ENCODE measurements around the gene ZDHHC14. TPM values are rescaled to one million over a fixed set of nuclear protein-coding genes. Genes with fewer than 3 reads are reported as not detected.
"Not testable (repeated sequence)": the region's sequence is repeated elsewhere in the genome, so short reads cannot be mapped to it uniquely, and the experiment has no call there.

The ZDHHC14 gene
- total RNA-seq, 1 donor from 2014 or later, result 6.8 TPM

- no peak overlapping the region for H3K9ac ChIP-seq (ENCODE audit: low read depth in 1 of 3, low read length in 3 of 3)
- H3K4me3 ChIP-seq (ENCODE audit: low read length in 3 of 3), result no peak overlapping the region
- no peaks in the 10 kb centered on the region for H3K4me1 ChIP-seq (ENCODE audit: control insufficient read depth in 3 of 3, insufficient read depth in 3 of 3, low read length in 3 of 3)
- no peak overlapping the region for H3K27ac ChIP-seq (ENCODE audit: low read depth, low read length)
- H3K36me3 ChIP-seq (ENCODE audit: control insufficient read depth in 3 of 3, insufficient read depth in 3 of 3, low read length in 3 of 3), result no peaks in the 10 kb centered on the region
- H3K27me3 ChIP-seq (ENCODE audit: control insufficient read depth in 3 of 3, insufficient read depth in 3 of 3, low read length in 3 of 3), result no peaks in the 10 kb centered on the region
- H3K9me3 ChIP-seq (ENCODE audit: control insufficient read depth in 3 of 3, low read length in 3 of 3), result no peaks in the 10 kb centered on the region
These were observed 7.9 kb downstream of the ZDHHC14 start for GRCh38 chr6:157388924-157389323.

GRCh38 chr6:157390273-157391060, 9.5 kb downstream of the ZDHHC14 start:
- no peak overlapping the region for H3K9ac ChIP-seq (ENCODE audit: low read depth in 1 of 3, low read length in 3 of 3)
- H3K27ac ChIP-seq (ENCODE audit: low read depth, low read length), result no peak overlapping the region
- no peak overlapping the region for H3K4me3 ChIP-seq (ENCODE audit: low read length in 3 of 3)
- no peaks in the 10 kb centered on the region for H3K9me3 ChIP-seq (ENCODE audit: control insufficient read depth in 3 of 3, low read length in 3 of 3)
- H3K4me1 ChIP-seq (ENCODE audit: control insufficient read depth in 3 of 3, insufficient read depth in 3 of 3, low read length in 3 of 3), result no peaks in the 10 kb centered on the region
- no peaks in the 10 kb centered on the region for H3K27me3 ChIP-seq (ENCODE audit: control insufficient read depth in 3 of 3, insufficient read depth in 3 of 3, low read length in 3 of 3)
- no peaks in the 10 kb centered on the region for H3K36me3 ChIP-seq (ENCODE audit: control insufficient read depth in 3 of 3, insufficient read depth in 3 of 3, low read length in 3 of 3)

- no peaks in the 10 kb centered on the region for H3K9me3 ChIP-seq (ENCODE audit: control insufficient read depth in 3 of 3, low read length in 3 of 3)
- H3K27ac ChIP-seq (ENCODE audit: low read depth, low read length), result no peak overlapping the region
- H3K9ac ChIP-seq (ENCODE audit: low read depth in 1 of 3, low read length in 3 of 3), result no peak overlapping the region
- H3K4me3 ChIP-seq (ENCODE audit: low read length in 3 of 3), result no peak overlapping the region
- no peaks in the 10 kb centered on the region for H3K36me3 ChIP-seq (ENCODE audit: control insufficient read depth in 3 of 3, insufficient read depth in 3 of 3, low read length in 3 of 3)
- no peaks in the 10 kb centered on the region for H3K27me3 ChIP-seq (ENCODE audit: control insufficient read depth in 3 of 3, insufficient read depth in 3 of 3, low read length in 3 of 3)
- peaks cover 0 to 2% (median 2%) of the 10 kb centered on the region in 3 donors for H3K4me1 ChIP-seq (ENCODE audit: control insufficient read depth in 3 of 3, insufficient read depth in 3 of 3, low read length in 3 of 3)
These were observed 12.1 kb downstream of the ZDHHC14 start for GRCh38 chr6:157392927-157393668.

- no peak overlapping the region for H3K27ac ChIP-seq (ENCODE audit: low read depth, low read length)
- H3K9me3 ChIP-seq (ENCODE audit: control insufficient read depth in 3 of 3, low read length in 3 of 3), result no peaks in the 10 kb centered on the region
- no peak overlapping the region for H3K9ac ChIP-seq (ENCODE audit: low read depth in 1 of 3, low read length in 3 of 3)
- no peak overlapping the region for H3K4me3 ChIP-seq (ENCODE audit: low read length in 3 of 3)
- H3K27me3 ChIP-seq (ENCODE audit: control insufficient read depth in 3 of 3, insufficient read depth in 3 of 3, low read length in 3 of 3), result no peaks in the 10 kb centered on the region
- H3K36me3 ChIP-seq (ENCODE audit: control insufficient read depth in 3 of 3, insufficient read depth in 3 of 3, low read length in 3 of 3), result no peaks in the 10 kb centered on the region
- peaks cover 0 to 4% (median 3%) of the 10 kb centered on the region in 3 donors for H3K4me1 ChIP-seq (ENCODE audit: control insufficient read depth in 3 of 3, insufficient read depth in 3 of 3, low read length in 3 of 3)
These were observed 12.8 kb downstream of the ZDHHC14 start for GRCh38 chr6:157393669-157394327.

GRCh38 chr6:157395199-157395598, 14.2 kb downstream of the ZDHHC14 start:
- not testable (repeated sequence) for H3K36me3 ChIP-seq (ENCODE audit: control insufficient read depth in 3 of 3, insufficient read depth in 3 of 3, low read length in 3 of 3)

GRCh38 chr6:157396026-157396425, 15.0 kb downstream of the ZDHHC14 start:
- H3K36me3 ChIP-seq (ENCODE audit: control insufficient read depth in 3 of 3, insufficient read depth in 3 of 3, low read length in 3 of 3), result peaks cover 0 to 6% (median 2%) of the 10 kb centered on the region in 3 donors
- no peaks in the 10 kb centered on the region for H3K9me3 ChIP-seq (ENCODE audit: control insufficient read depth in 3 of 3, low read length in 3 of 3)
- peaks cover 0 to 4% (median 3%) of the 10 kb centered on the region in 3 donors for H3K4me1 ChIP-seq (ENCODE audit: control insufficient read depth in 3 of 3, insufficient read depth in 3 of 3, low read length in 3 of 3)
- no peak overlapping the region for H3K9ac ChIP-seq (ENCODE audit: low read depth in 1 of 3, low read length in 3 of 3)
- no peak overlapping the region for H3K4me3 ChIP-seq (ENCODE audit: low read length in 3 of 3)
- no peaks in the 10 kb centered on the region for H3K27me3 ChIP-seq (ENCODE audit: control insufficient read depth in 3 of 3, insufficient read depth in 3 of 3, low read length in 3 of 3)
- H3K27ac ChIP-seq (ENCODE audit: low read depth, low read length), result no peak overlapping the region

More at GRCh38 chr6:157395199-157395598, 14.2 kb downstream of the ZDHHC14 start:
- H3K4me3 ChIP-seq (ENCODE audit: low read length in 3 of 3); H3K9me3 ChIP-seq (ENCODE audit: control insufficient read depth in 3 of 3, low read length in 3 of 3); H3K9ac ChIP-seq (ENCODE audit: low read depth in 1 of 3, low read length in 3 of 3); H3K27me3 ChIP-seq (ENCODE audit: control insufficient read depth in 3 of 3, insufficient read depth in 3 of 3, low read length in 3 of 3); H3K4me1 ChIP-seq (ENCODE audit: control insufficient read depth in 3 of 3, insufficient read depth in 3 of 3, low read length in 3 of 3); H3K27ac ChIP-seq (ENCODE audit: low read depth, low read length): not testable (repeated sequence)

GRCh38 chr6:157397660-157398059, 16.7 kb downstream of the ZDHHC14 start:
- H3K9me3 ChIP-seq (ENCODE audit: control insufficient read depth in 3 of 3, low read length in 3 of 3), result no peaks in the 10 kb centered on the region
- peaks cover 0 to 6% (median 2%) of the 10 kb centered on the region in 3 donors for H3K36me3 ChIP-seq (ENCODE audit: control insufficient read depth in 3 of 3, insufficient read depth in 3 of 3, low read length in 3 of 3)
- H3K4me3 ChIP-seq (ENCODE audit: low read length in 3 of 3), result no peak overlapping the region
- H3K4me1 ChIP-seq (ENCODE audit: control insufficient read depth in 3 of 3, insufficient read depth in 3 of 3, low read length in 3 of 3), result peaks cover 0 to 4% (median 3%) of the 10 kb centered on the region in 3 donors
- no peak overlapping the region for H3K27ac ChIP-seq (ENCODE audit: low read depth, low read length)
- no peaks in the 10 kb centered on the region for H3K27me3 ChIP-seq (ENCODE audit: control insufficient read depth in 3 of 3, insufficient read depth in 3 of 3, low read length in 3 of 3)
- H3K9ac ChIP-seq (ENCODE audit: low read depth in 1 of 3, low read length in 3 of 3), result no peak overlapping the region

- Histone ChIP-seq H3K9ac (ENCODE audit: low read depth in 1 of 3, low read length in 3 of 3) (no peak overlapping the region), H3K27ac (ENCODE audit: low read depth, low read length) (no peak overlapping the region), H3K27me3 (ENCODE audit: control insufficient read depth in 3 of 3, insufficient read depth in 3 of 3, low read length in 3 of 3) (no peaks in the 10 kb centered on the region), H3K4me3 (ENCODE audit: low read length in 3 of 3) (no peak overlapping the region), H3K4me1 (ENCODE audit: control insufficient read depth in 3 of 3, insufficient read depth in 3 of 3, low read length in 3 of 3) (peaks cover 0 to 4% (median 3%) of the 10 kb centered on the region in 3 donors), H3K36me3 (ENCODE audit: control insufficient read depth in 3 of 3, insufficient read depth in 3 of 3, low read length in 3 of 3) (peaks cover 0 to 6% (median 2%) of the 10 kb centered on the region in 3 donors), H3K9me3 (ENCODE audit: control insufficient read depth in 3 of 3, low read length in 3 of 3) (no peaks in the 10 kb centered on the region)
These were observed 17.2 kb downstream of the ZDHHC14 start for GRCh38 chr6:157398151-157398550.

GRCh38 chr6:157400676-157401075, 19.7 kb downstream of the ZDHHC14 start:
- Histone ChIP-seq H3K9me3 (ENCODE audit: control insufficient read depth in 3 of 3, low read length in 3 of 3) (no peaks in the 10 kb centered on the region), H3K27ac (ENCODE audit: low read depth, low read length) (no peak overlapping the region), H3K4me1 (ENCODE audit: control insufficient read depth in 3 of 3, insufficient read depth in 3 of 3, low read length in 3 of 3) (peaks cover 0 to 4% (median 3%) of the 10 kb centered on the region in 3 donors), H3K27me3 (ENCODE audit: control insufficient read depth in 3 of 3, insufficient read depth in 3 of 3, low read length in 3 of 3) (no peaks in the 10 kb centered on the region), H3K36me3 (ENCODE audit: control insufficient read depth in 3 of 3, insufficient read depth in 3 of 3, low read length in 3 of 3) (peaks cover 0 to 6% (median 2%) of the 10 kb centered on the region in 3 donors), H3K9ac (ENCODE audit: low read depth in 1 of 3, low read length in 3 of 3) (no peak overlapping the region), H3K4me3 (ENCODE audit: low read length in 3 of 3) (no peak overlapping the region)

All from skeletal muscle tissue (tissue), 4 donors.